Measurements from ENCODE around the gene ABHD12B. TPM values are rescaled to one million over a fixed set of nuclear protein-coding genes. Genes with fewer than 3 reads are reported as not detected.

Gene ABHD12B
- total and polyA plus RNA-seq, 2 experiments from 2014 or later: 9.0 to 52.8 TPM

DNA sequence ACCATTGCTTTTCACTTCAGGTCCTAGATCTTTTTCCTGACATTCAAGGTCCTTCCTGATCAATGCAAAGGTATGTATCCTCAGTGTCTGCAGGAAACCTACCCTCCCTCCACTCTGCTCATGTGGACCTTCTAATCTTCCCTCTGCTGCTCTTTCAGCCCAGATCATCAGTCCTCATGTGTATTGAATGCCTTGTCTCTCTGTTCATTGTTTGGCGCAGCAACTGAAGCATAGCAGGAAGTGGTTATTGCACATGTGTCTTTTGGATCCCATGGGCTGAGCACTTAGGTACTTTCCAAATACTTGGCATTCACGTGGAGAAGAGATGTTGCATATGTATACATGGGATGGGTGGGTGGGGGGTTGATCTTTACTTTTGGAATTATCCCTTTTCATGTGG, 36.6 kb upstream of the ABHD12B start:
- ATAC-seq (no peak), DNase-seq (ENCODE audit: low spot score) (no peak)
- H3K27me3 Mint-ChIP-seq (ENCODE audit: insufficient read depth, low read depth, poor library complexity): peaks cover 28% of the 10 kb centered on the region

DNA sequence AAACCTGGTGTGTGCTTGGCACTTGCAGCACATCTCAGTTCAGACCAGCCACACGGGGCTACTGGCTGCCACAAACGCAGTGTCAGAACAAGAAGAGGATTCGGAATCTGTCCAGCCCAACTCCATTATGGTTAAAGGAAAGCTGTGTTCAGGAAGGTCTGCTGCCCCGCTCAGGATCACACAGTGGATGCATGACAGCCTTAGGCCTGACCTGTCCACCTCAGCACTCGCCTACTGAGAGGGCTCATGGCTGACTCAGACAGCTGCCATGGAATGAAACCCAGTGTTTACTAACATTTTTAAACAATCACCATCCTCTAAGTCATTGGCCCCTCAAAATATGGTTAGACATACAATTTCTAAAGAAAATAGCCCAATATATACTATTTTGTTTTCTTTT, 35.3 kb upstream of the ABHD12B start:
- ATAC-seq: no peak
- H2AFZ ChIP-seq: no peak overlapping the region
- no peak overlapping the region for H3K27ac Mint-ChIP-seq
- TF ChIP-seq, protein P1, sequence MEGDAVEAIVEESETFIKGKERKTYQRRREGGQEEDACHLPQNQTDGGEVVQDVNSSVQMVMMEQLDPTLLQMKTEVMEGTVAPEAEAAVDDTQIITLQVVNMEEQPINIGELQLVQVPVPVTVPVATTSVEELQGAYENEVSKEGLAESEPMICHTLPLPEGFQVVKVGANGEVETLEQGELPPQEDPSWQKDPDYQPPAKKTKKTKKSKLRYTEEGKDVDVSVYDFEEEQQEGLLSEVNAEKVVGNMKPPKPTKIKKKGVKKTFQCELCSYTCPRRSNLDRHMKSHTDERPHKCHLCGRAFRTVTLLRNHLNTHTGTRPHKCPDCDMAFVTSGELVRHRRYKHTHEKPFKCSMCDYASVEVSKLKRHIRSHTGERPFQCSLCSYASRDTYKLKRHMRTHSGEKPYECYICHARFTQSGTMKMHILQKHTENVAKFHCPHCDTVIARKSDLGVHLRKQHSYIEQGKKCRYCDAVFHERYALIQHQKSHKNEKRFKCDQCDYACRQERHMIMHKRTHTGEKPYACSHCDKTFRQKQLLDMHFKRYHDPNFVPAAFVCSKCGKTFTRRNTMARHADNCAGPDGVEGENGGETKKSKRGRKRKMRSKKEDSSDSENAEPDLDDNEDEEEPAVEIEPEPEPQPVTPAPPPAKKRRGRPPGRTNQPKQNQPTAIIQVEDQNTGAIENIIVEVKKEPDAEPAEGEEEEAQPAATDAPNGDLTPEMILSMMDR (conservative IDR thresholded peaks at IDR 0.05; ENCODE audit: low read depth in 2 of 2): no peak
- TF ChIP-seq POLR2AphosphoS5 (IDR thresholded peaks at IDR 0.05; ENCODE audit: low read depth): no peak
- no peak for TF ChIP-seq STAT1 (IDR thresholded peaks at IDR 0.05; ENCODE audit: unreplicated experiment)
- TF ChIP-seq, protein P2, sequence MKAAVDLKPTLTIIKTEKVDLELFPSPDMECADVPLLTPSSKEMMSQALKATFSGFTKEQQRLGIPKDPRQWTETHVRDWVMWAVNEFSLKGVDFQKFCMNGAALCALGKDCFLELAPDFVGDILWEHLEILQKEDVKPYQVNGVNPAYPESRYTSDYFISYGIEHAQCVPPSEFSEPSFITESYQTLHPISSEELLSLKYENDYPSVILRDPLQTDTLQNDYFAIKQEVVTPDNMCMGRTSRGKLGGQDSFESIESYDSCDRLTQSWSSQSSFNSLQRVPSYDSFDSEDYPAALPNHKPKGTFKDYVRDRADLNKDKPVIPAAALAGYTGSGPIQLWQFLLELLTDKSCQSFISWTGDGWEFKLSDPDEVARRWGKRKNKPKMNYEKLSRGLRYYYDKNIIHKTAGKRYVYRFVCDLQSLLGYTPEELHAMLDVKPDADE (IDR thresholded peaks at IDR 0.05): no peak
- TF ChIP-seq, protein P3, sequence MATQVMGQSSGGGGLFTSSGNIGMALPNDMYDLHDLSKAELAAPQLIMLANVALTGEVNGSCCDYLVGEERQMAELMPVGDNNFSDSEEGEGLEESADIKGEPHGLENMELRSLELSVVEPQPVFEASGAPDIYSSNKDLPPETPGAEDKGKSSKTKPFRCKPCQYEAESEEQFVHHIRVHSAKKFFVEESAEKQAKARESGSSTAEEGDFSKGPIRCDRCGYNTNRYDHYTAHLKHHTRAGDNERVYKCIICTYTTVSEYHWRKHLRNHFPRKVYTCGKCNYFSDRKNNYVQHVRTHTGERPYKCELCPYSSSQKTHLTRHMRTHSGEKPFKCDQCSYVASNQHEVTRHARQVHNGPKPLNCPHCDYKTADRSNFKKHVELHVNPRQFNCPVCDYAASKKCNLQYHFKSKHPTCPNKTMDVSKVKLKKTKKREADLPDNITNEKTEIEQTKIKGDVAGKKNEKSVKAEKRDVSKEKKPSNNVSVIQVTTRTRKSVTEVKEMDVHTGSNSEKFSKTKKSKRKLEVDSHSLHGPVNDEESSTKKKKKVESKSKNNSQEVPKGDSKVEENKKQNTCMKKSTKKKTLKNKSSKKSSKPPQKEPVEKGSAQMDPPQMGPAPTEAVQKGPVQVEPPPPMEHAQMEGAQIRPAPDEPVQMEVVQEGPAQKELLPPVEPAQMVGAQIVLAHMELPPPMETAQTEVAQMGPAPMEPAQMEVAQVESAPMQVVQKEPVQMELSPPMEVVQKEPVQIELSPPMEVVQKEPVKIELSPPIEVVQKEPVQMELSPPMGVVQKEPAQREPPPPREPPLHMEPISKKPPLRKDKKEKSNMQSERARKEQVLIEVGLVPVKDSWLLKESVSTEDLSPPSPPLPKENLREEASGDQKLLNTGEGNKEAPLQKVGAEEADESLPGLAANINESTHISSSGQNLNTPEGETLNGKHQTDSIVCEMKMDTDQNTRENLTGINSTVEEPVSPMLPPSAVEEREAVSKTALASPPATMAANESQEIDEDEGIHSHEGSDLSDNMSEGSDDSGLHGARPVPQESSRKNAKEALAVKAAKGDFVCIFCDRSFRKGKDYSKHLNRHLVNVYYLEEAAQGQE (IDR thresholded peaks at IDR 0.05; ENCODE audit: unreplicated experiment): no peak
- no peak for TF ChIP-seq CREB1 (CRISPR knock-in tag; IDR thresholded peaks at IDR 0.05; ENCODE audit: low read depth)
- no peak for TF ChIP-seq ZNF331 (CRISPR knock-in tag; IDR thresholded peaks at IDR 0.05; ENCODE audit: low read depth)
- no peak for TF ChIP-seq JUNB (IDR thresholded peaks at IDR 0.05; ENCODE audit: unreplicated experiment)
- no peak for TF ChIP-seq EZH2phosphoT487 (IDR thresholded peaks at IDR 0.05; ENCODE audit: unreplicated experiment)
- TF ChIP-seq NANOG (IDR thresholded peaks at IDR 0.05; ENCODE audit: borderline replicate concordance): no peak
- no peak for TF ChIP-seq EZH2 (IDR thresholded peaks at IDR 0.05; ENCODE audit: low read depth, unreplicated experiment)

More for the DNA sequence above, 36.6 kb upstream of the ABHD12B start:
- Histone ChIP-seq H3K4me2 (no peak overlapping the region), H3K4me1 (ENCODE audit: insufficient read depth) (peaks cover 9% of the 10 kb centered on the region), H3K9me2 (ENCODE audit: insufficient read depth) (no peaks in the 10 kb centered on the region), H4K20me1 (replicated peaks; ENCODE audit: insufficient read depth) (no peaks in the 10 kb centered on the region), H3K27ac (ENCODE audit: low read depth) (no peak overlapping the region), H3K4me3 (no peak overlapping the region), H3K27me3 (ENCODE audit: insufficient read depth) (peaks cover 47% of the 10 kb centered on the region), H3K36me3 (ENCODE audit: insufficient read depth) (no peaks in the 10 kb centered on the region), H2AFZ (no peak overlapping the region), H3F3A (replicated peaks; ENCODE audit: low read depth) (no peaks in the 10 kb centered on the region; the same call in 1 of the 2 replicates), H3K79me2 (replicated peaks; ENCODE audit: insufficient read depth) (no peaks in the 10 kb centered on the region)
- Mint-ChIP-seq H3K9me3 (no peaks in the 10 kb centered on the region), H3K4me1 (peaks cover 14% of the 10 kb centered on the region), H3K4me3 (no peak overlapping the region), H3K36me3 (ENCODE audit: low read depth) (no peaks in the 10 kb centered on the region), H3K27ac (no peak overlapping the region)
- TF ChIP-seq ZNF114 (CRISPR knock-in tag; IDR thresholded peaks at IDR 0.05) (no peak), JUNB (IDR thresholded peaks at IDR 0.05; ENCODE audit: unreplicated experiment) (no peak), ZNF331 (CRISPR knock-in tag; IDR thresholded peaks at IDR 0.05; ENCODE audit: low read depth) (no peak)
- TF ChIP-seq, protein P2 (IDR thresholded peaks at IDR 0.05): no peak

More for the DNA sequence above, 35.3 kb upstream of the ABHD12B start:
- Mint-ChIP-seq H3K4me3 (no peak overlapping the region), H3K27me3 (ENCODE audit: insufficient read depth, low read depth, poor library complexity) (peaks cover 23% of the 10 kb centered on the region), H3K9me3 (no peaks in the 10 kb centered on the region), H3K4me1 (peaks cover 14% of the 10 kb centered on the region), H3K36me3 (ENCODE audit: low read depth) (no peaks in the 10 kb centered on the region)
- peaks cover 9% of the 10 kb centered on the region for H3K4me1 ChIP-seq (ENCODE audit: insufficient read depth)
- H4K20me1 ChIP-seq (replicated peaks; ENCODE audit: insufficient read depth): no peaks in the 10 kb centered on the region
- H3K9me2 ChIP-seq (ENCODE audit: insufficient read depth): peaks cover 6% of the 10 kb centered on the region
- peaks cover 44% of the 10 kb centered on the region for H3K27me3 ChIP-seq (ENCODE audit: insufficient read depth)
- H3K4me2 ChIP-seq: no peak overlapping the region
- H3F3A ChIP-seq (replicated peaks; ENCODE audit: low read depth): no peaks in the 10 kb centered on the region; the same call in 1 of the 2 replicates
- H3K27ac ChIP-seq (ENCODE audit: low read depth): no peak overlapping the region
- H3K79me2 ChIP-seq (replicated peaks; ENCODE audit: insufficient read depth): no peaks in the 10 kb centered on the region
- H3K36me3 ChIP-seq (ENCODE audit: insufficient read depth): no peaks in the 10 kb centered on the region
- DNase-seq (ENCODE audit: low spot score): no peak
- no peak overlapping the region for H3K4me3 ChIP-seq

Measured in GM23338 (cell line).